Activated CD8-positive, alpha-beta memory T cell treated with anti-CD3 and anti-CD28 coated beads, Interleukin-2, amount 50 U/mL, for 1 hour (primary cell): ENCODE results near the gene CBX2.

Source experiments
- DNase-seq: peaks from one replicate; pipeline ENCODE4 v3.0.0-alpha.2; 2020; ENCODE audit errors: extremely low read depth

The CBX2 gene

GRCh38 chr17:79777894-79778503, at the start of gene CBX2:
Gene CBX2, plus strand, starts transcription at chr17:79778148. Its CDS starts 88 bp downstream, at chr17:79778236.
- DNase-seq: peak; percentile 28

GRCh38 chr17:79728169-79728907, 49.6 kb upstream of the CBX2 start:
- DNase-seq: peak; percentile 76

- no peak for DNase-seq
These were observed 49.0 kb upstream of the CBX2 start for GRCh38 chr17:79728908-79729471.

GRCh38 chr17:79729761-79730160, 48.2 kb upstream of the CBX2 start:
- DNase-seq: no peak

GRCh38 chr17:79730437-79730768, 47.5 kb upstream of the CBX2 start:
- no peak for DNase-seq

- no peak for DNase-seq
These were observed 47.0 kb upstream of the CBX2 start, which contains the start of gene ENPP7 for GRCh38 chr17:79730769-79731483. Gene ENPP7, plus strand, starts transcription at chr17:79730943. Its CDS starts 197 bp downstream, at chr17:79731140.

- DNase-seq: no peak
These were observed 45.7 kb upstream of the CBX2 start for GRCh38 chr17:79732254-79732653.

GRCh38 chr17:79732804-79733691, 44.9 kb upstream of the CBX2 start:
- DNase-seq: no peak

GRCh38 chr17:79733692-79734070, 44.3 kb upstream of the CBX2 start:
- no peak for DNase-seq

GRCh38 chr17:79735096-79735495, 42.9 kb upstream of the CBX2 start:
- no peak for DNase-seq

GRCh38 chr17:79737046-79737921, 40.7 kb upstream of the CBX2 start:
- no peak for DNase-seq

- no peak for DNase-seq
These were observed 39.9 kb upstream of the CBX2 start for GRCh38 chr17:79737922-79738578.

- no peak for DNase-seq
These were observed 39.3 kb upstream of the CBX2 start for GRCh38 chr17:79738643-79739042.

GRCh38 chr17:79739148-79740062, 38.5 kb upstream of the CBX2 start:
- no peak for DNase-seq

- no peak for DNase-seq
These were observed 37.5 kb upstream of the CBX2 start for GRCh38 chr17:79740413-79740812.

- DNase-seq: no peak
These were observed 36.6 kb upstream of the CBX2 start for GRCh38 chr17:79741401-79741750.

- no peak for DNase-seq
These were observed 36.0 kb upstream of the CBX2 start for GRCh38 chr17:79741751-79742588.

GRCh38 chr17:79742589-79742918, 35.4 kb upstream of the CBX2 start:
- DNase-seq: no peak
